ENCODE data around the gene IL2RA.

IL2RA gene

GRCh38 chr10:6082496-6083395, 20.6 kb upstream of the IL2RA start:
- no peak overlapping the region for H3K4me3 ChIP-seq (ENCODE audit: low read depth, low read length)
- no peak for TF ChIP-seq CTCF (IDR thresholded peaks at IDR 0.05; ENCODE audit: borderline replicate concordance, insufficient read depth, low read depth, low read length)

- TF ChIP-seq CTCF (IDR thresholded peaks at IDR 0.05; ENCODE audit: borderline replicate concordance, insufficient read depth, low read depth, low read length) = no peak
Measured at GRCh38 chr10:6080417-6080973, 18.3 kb upstream of the IL2RA start.

GRCh38 chr10:6079044-6079443, 16.9 kb upstream of the IL2RA start:
- H3K4me3 ChIP-seq (ENCODE audit: low read depth, low read length) = no peak overlapping the region
- TF ChIP-seq CTCF (IDR thresholded peaks at IDR 0.05; ENCODE audit: borderline replicate concordance, insufficient read depth, low read depth, low read length) = no peak

More at GRCh38 chr10:6080417-6080973, 18.3 kb upstream of the IL2RA start:
- H3K4me3 ChIP-seq (ENCODE audit: low read depth, low read length) = no peak overlapping the region

GRCh38 chr10:6077071-6077675, 15.0 kb upstream of the IL2RA start:
- no peak for TF ChIP-seq CTCF (IDR thresholded peaks at IDR 0.05; ENCODE audit: borderline replicate concordance, insufficient read depth, low read depth, low read length)
- H3K4me3 ChIP-seq (ENCODE audit: low read depth, low read length) = no peak overlapping the region

- TF ChIP-seq CTCF (IDR thresholded peaks at IDR 0.05; ENCODE audit: borderline replicate concordance, insufficient read depth, low read depth, low read length) = no peak
- H3K4me3 ChIP-seq (ENCODE audit: low read depth, low read length) = no peak overlapping the region
Measured at GRCh38 chr10:6074489-6075301, 12.5 kb upstream of the IL2RA start.

- no peak for TF ChIP-seq CTCF (IDR thresholded peaks at IDR 0.05; ENCODE audit: borderline replicate concordance, insufficient read depth, low read depth, low read length)
- H3K4me3 ChIP-seq (ENCODE audit: low read depth, low read length) = no peak overlapping the region
Measured at GRCh38 chr10:6072215-6072934, 10.2 kb upstream of the IL2RA start.

Data from GM12875 (cell line).